Osteoblast (primary cell): ENCODE measurements around the gene ZNF613. TPM values are rescaled to one million over a fixed set of nuclear protein-coding genes. Genes with fewer than 3 reads are reported as not detected.
"Not testable (repeated sequence)": the region's sequence is repeated elsewhere in the genome, so short reads cannot be mapped to it uniquely, and the experiment has no call there.

ENCODE experiments used
- DNase-seq: peaks from one replicate; pipeline ENCODE4 v3.0.0; 2011; ENCODE audit warnings: low spot score, mixed read lengths; ENCODE audit not compliant: insufficient read length; ENCODE audit errors: missing footprints
- H2AFZ ChIP-seq: 2 replicates; pipeline ENCODE4 v1.6.0; 2011; ENCODE audit warnings: mild to moderate bottlenecking, low read length
- H3K27ac ChIP-seq: 2 replicates; pipeline ENCODE4 v1.5.1; 2011; ENCODE audit warnings: mild to moderate bottlenecking, low read depth, low read length, moderate library complexity
- H3K27me3 ChIP-seq: 2 replicates; pipeline ENCODE4 v1.6.0; 2012; ENCODE audit warnings: mild to moderate bottlenecking, control low read depth, inconsistent platforms, low read length, moderate library complexity; ENCODE audit not compliant: insufficient read depth
- H3K36me3 ChIP-seq: 2 replicates; pipeline ENCODE4 v1.5.1; 2011; ENCODE audit warnings: mild to moderate bottlenecking, low read length, control low read depth, moderate library complexity; ENCODE audit not compliant: insufficient read depth
- H3K4me1 ChIP-seq: 2 replicates; pipeline ENCODE4 v1.5.1; 2011; ENCODE audit warnings: mild to moderate bottlenecking, low read length, control low read depth, moderate library complexity; ENCODE audit not compliant: insufficient read depth
- H3K4me2 ChIP-seq: 2 replicates; pipeline ENCODE4 v1.6.0; 2011; ENCODE audit warnings: mild to moderate bottlenecking, low read length; ENCODE audit not compliant: insufficient read depth
- H3K4me3 ChIP-seq: fragments of 200-600 bp; sonication (generic); 3 replicates; pipeline ENCODE4 v1.5.1; 2012; ENCODE audit warnings: mild to moderate bottlenecking, low read length, inconsistent platforms; ENCODE audit not compliant: insufficient read depth
- H3K79me2 ChIP-seq: 2 replicates; pipeline ENCODE4 v1.6.0; 2012; ENCODE audit warnings: mild to moderate bottlenecking, low read length, control low read depth, inconsistent platforms; ENCODE audit not compliant: insufficient read depth
- H3K9me3 ChIP-seq: 2 replicates; pipeline ENCODE4 v1.5.1; 2011; ENCODE audit warnings: low read depth, low read length, control low read depth
- H4K20me1 ChIP-seq: 2 replicates; pipeline ENCODE4 v1.6.0; 2012; ENCODE audit warnings: mild to moderate bottlenecking, low read length, control low read depth; ENCODE audit not compliant: insufficient read depth
- CTCF ChIP-seq: IDR thresholded peaks from 2 replicates; pipeline ENCODE4 v1.5.1; 2011; ENCODE audit warnings: mild to moderate bottlenecking, low read depth, low read length, moderate library complexity; ENCODE audit errors: extremely low read depth
- total RNA-seq: library from RNA; depleted of rRNA; stranded (reverse); fragments of >200 nt; gene quantifications from 2 replicates; pipeline ENCODE4 v1.2.3, GENCODE V29; 2012

ZNF613 gene
- total RNA-seq, 1 donor: 6.5 TPM

- H3K36me3 ChIP-seq: peaks cover 6% of the 10 kb centered on the region
- no peaks in the 10 kb centered on the region for H3K4me1 ChIP-seq
- no peaks in the 10 kb centered on the region for H3K27me3 ChIP-seq
- no peak overlapping the region for H3K4me3 ChIP-seq
- H3K9me3 ChIP-seq: peaks cover 2% of the 10 kb centered on the region
- H3K4me2 ChIP-seq: no peak overlapping the region
- no peaks in the 10 kb centered on the region for H4K20me1 ChIP-seq
- no peak for DNase-seq
- no peak for TF ChIP-seq CTCF
- H2AFZ ChIP-seq: no peak overlapping the region
- peaks cover 70% of the 10 kb centered on the region for H3K79me2 ChIP-seq
- H3K27ac ChIP-seq: no peak overlapping the region
Measured at GRCh38 chr19:51978882-51979281, 51.6 kb downstream of the ZNF613 start.

- Histone ChIP-seq H3K79me2 (peaks cover 83% of the 10 kb centered on the region), H3K27ac (no peak overlapping the region), H3K9me3 (peaks cover 2% of the 10 kb centered on the region), H4K20me1 (no peaks in the 10 kb centered on the region), H3K4me3 (no peak overlapping the region), H2AFZ (no peak overlapping the region), H3K36me3 (no peaks in the 10 kb centered on the region), H3K4me2 (no peak overlapping the region), H3K27me3 (no peaks in the 10 kb centered on the region), H3K4me1 (no peaks in the 10 kb centered on the region)
- no peak for TF ChIP-seq CTCF
- DNase-seq: no peak
Measured at GRCh38 chr19:51980116-51980736, 53.0 kb downstream of the ZNF613 start.

GRCh38 chr19:51980926-51981325, 53.7 kb downstream of the ZNF613 start:
- not testable (repeated sequence) for DNase-seq, H3K36me3 ChIP-seq, H3K4me1 ChIP-seq, H3K4me3 ChIP-seq, H3K27me3 ChIP-seq, H3K27ac ChIP-seq, H2AFZ ChIP-seq, H4K20me1 ChIP-seq, H3K9me3 ChIP-seq, H3K4me2 ChIP-seq
- peaks cover 89% of the 10 kb centered on the region for H3K79me2 ChIP-seq

GRCh38 chr19:51983361-51983760, 56.1 kb downstream of the ZNF613 start:
- no peak for DNase-seq
- H3K79me2 ChIP-seq: peaks cover 78% of the 10 kb centered on the region
- no peak overlapping the region for H3K27ac ChIP-seq
- peaks cover 2% of the 10 kb centered on the region for H3K9me3 ChIP-seq
- no peak overlapping the region for H3K4me2 ChIP-seq
- H3K36me3 ChIP-seq: no peaks in the 10 kb centered on the region
- H3K4me3 ChIP-seq: no peak overlapping the region
- no peaks in the 10 kb centered on the region for H3K27me3 ChIP-seq
- H2AFZ ChIP-seq: no peak overlapping the region
- H3K4me1 ChIP-seq: peaks cover 4% of the 10 kb centered on the region
- H4K20me1 ChIP-seq: no peaks in the 10 kb centered on the region
- TF ChIP-seq CTCF: no peak
